Measurements from ENCODE around the gene MCTP1.

Gene MCTP1

DNA sequence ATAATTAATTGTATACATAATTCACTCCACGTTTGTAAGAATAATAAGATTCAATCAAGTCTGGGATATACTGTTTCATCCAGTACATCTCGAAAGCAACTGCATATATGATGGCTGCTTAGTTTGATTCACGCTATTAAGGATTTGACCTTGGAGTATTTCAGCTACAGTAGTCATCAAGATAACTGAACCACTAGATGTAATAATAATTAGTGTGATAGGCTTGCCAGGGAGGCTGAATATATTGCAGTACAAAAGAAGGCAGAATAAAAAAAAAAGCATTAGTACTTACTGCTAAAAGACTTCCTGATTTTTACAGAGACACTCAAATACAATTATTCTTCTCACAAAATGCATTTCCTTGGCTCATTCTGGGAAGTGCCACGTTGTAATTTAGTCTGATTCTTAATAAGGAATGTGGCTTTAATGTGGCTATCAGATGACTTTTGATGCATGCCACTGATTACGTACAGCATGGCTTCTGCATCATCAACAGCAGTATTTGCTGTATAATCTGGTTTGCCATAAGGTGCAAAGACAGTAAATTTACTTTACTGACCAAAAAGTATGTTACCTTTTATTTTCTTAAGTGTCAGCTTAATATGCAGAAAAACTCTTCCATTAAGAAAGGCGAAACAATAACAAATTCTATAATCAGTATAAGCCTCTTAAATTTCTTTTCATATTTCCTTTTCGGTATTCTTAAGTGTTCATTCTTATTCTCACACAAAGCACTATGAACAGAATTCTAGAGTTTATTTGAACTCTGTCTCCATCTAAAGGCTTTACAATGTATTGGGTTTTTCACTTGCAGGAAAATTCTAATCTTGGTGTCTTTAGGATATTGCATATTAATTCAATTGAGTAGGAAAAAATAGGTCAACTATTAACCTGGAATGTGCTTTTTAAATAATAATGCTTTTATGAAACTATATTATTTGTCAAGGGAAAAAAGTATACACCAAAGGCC lies 500.1 kb downstream of the MCTP1 start:
- DNase-seq (ENCODE audit: insufficient read length, low spot score) (no peak), FAIRE-seq (no peak)

DNA sequence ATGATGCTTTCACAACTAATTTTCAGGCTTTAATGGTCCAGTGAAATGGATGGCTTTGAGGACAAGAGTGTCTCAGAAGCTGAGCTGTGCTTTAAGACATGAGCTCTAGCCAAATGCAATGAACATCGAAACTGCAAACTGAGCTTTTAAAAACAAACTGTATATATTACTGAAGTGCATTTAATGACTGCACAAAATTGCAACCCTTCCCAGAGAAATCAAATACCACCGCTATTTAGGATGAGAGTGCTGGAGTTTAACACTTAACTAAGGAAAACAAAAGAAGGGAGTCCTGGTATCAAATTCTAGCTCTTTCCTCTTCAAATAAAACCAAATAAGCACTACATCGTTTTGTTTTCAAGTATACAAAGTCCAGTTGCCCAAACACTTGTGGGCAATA lies 502.5 kb downstream of the MCTP1 start:
- no peak for FAIRE-seq
- no peak for DNase-seq (ENCODE audit: insufficient read length, low spot score)

DNA sequence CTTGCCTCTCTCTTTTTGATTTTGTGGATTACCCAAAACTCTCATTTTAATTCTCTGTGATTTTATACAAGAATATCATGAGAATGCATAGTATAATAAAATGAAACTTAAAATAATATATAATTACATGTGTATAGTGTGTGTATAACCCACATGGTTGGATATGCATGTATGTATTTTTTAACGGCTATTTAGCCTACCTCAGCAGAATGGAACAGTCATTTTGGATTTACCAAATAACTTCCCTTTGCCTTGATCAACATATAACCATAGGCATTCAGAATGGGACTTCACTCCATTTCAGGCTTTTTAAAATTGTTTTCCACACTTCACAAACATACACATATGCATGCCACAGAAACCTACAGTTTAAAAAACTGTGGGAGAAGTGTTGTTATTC lies 505.2 kb downstream of the MCTP1 start:
- FAIRE-seq: no peak
- no peak for DNase-seq (ENCODE audit: insufficient read length, low spot score)

DNA sequence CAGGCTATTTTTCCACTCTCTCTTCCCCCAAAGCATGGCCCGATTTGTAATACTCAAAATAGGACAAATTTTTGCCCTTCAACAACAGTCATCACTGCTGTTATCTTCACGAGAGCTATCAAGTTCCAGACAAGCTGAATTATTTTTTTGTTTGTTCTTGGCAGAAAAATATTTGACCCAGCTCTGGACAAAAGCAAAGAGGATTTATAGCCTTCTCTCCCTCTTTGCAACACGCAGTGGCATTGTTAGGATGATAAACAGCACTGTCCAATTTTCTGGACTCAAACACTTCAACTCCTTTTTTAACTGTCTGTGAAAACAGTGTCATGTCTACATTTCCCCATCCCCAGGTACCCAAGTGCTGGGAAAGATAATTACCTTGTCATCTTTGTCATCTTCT lies 506.2 kb downstream of the MCTP1 start:
- no peak for FAIRE-seq
- DNase-seq (ENCODE audit: insufficient read length, low spot score): no peak

DNA sequence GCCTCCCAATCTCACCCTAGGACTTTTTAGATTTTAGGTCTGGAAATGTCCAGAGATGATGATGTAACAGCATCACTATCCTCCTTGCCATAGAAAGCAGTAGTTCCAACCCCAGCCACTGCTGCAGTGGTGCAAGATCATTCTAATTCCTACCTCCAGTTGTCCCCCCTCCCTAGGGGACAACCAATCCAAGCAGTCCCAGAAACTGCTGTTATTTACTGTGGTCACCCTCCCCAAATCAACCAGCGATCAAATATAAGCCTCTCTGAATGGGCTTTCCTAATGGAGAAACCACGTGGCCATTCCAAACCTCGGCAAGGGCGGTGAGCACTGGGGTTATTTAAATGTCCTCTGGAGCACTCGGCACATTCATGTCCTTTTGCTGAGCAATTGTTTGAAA lies 506.6 kb downstream of the MCTP1 start:
- DNase-seq (ENCODE audit: insufficient read length, low spot score) (no peak), FAIRE-seq (no peak)

DNA sequence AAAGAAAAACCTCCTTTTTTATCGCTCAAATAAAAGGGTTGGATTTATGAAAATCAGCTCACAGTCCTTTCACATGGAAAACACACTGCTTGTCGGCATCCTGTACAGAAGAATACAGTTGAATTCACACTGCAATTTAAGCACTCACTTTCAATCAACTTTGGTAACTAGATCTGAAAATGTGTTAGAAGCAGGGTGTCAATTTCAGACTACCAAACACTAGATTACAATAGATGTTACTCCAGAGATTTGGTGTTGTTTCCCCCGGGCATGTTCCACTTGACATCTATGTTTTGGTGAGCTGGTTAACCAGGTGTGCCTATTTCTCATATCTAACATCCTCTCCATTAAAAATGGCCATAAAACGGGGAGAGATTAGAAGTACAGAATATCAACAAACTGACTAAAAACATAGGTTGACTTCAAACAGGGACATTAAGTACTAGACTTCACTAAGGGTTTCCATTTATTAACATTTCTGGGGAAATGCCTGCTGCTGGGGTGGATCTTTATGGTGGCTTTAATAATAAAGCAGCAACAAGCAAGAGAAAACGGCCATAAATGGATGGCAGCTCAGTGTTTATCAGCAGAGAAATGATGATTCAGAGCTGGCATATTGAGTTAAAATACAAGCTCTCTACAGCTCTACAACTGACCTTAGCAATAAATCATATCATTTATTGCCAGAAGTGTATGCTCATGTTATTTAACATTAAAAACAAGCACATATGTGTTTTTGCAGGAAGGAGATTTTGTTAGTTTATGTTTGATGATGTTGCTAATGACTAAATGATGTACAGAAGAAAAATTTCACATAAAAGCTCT lies 507.6 kb downstream of the MCTP1 start:
- no peak for DNase-seq (ENCODE audit: insufficient read length, low spot score)
- no peak for FAIRE-seq

DNA sequence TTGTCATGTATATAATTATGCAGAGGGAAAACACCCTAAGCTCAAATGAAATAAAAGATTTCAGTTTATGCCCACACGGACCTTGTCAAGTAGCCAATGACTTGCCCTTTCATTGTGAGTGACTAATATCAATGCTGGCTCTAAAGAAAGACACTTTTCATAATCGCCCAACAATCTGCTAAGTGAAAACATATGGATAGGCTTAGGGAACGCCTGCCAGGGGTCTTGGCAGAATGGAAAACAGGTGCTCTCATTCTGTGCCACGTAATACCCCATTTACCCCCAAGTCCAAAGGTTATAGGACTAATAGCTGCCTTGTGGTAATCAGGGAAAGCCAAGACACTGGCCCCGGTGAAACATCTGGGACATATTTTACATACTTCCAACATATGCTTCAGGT lies 508.7 kb downstream of the MCTP1 start:
- FAIRE-seq: no peak
- DNase-seq (ENCODE audit: insufficient read length, low spot score): no peak

DNA sequence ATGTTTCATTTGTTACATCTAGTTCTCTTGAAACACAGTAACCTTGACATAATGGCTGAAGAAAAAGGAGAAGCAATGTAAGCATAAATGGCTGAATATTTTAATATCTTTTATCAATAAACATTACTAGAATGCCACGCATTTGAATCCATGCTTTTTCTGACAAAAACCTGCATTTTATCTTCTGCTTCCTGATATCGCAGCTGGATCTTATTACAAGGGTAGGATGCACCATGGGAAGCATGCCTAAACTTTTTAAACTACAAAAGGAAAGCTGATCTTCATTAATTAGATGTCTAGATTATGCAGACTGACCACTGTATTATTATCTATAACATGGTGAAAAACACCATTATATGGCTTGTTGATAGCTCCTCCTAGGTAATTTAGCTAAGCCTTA lies 509.8 kb downstream of the MCTP1 start:
- FAIRE-seq: no peak
- DNase-seq (ENCODE audit: insufficient read length, low spot score): no peak

DNA sequence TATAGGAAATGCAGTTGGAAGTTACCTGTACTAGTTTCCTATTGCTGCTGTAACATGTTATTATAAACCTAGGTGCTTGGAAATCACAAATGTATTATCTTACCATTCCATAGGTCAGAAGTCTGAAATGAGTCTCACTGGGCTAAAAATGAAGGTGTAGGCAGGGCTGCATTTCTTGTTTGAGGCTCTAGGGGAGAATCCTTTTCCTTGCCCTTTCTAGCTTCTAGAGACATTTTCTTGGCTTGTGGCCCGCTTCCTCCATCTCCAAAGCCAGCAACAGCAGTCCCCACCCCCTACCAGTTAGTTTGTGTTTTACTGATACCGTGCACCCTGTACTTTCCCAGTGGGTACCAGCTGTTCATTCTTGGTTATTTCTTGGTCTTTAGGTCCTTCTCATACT lies 513.2 kb downstream of the MCTP1 start:
- FAIRE-seq (no peak), DNase-seq (ENCODE audit: insufficient read length, low spot score) (no peak)

DNA sequence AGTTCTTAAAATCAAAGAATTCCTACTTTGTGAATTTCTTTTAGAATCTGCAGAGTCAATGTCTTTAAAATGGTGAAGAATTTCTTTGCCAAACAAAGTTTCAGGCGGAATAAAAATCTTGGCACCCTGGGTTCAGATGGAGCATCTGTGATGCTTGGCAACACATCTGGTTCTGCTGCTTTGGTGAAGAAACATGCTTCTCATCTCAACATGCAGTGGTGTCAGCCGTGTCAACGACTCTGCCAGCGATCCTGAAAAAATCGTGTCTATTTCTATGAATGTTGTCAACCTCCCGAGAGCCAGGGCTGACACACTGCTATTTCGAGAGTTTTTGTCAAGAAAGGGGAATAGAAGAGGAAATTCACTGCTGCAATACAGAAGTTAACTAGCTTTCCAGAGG lies 514.9 kb downstream of the MCTP1 start:
- FAIRE-seq: no peak
- no peak for DNase-seq (ENCODE audit: insufficient read length, low spot score)

DNA sequence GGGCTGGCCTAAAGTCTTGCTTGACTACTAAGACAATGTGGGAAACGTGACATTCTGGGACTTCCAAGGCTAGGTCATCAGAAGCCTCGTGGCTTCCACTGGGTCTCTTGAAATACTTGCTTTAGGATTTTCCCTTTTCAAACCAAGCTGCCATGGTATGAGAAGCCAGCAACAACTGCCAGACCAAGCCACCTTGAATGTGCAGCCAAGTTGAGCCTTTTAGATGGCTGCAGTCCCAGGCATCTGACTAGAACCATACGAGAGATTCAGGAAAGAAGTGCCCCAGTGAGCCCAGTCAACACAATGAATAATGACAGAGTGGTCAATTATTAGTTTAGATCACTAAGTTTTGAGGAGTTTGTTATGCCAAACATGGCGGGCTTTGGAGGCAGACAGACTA lies 523.1 kb downstream of the MCTP1 start:
- DNase-seq (ENCODE audit: insufficient read length, low spot score) (no peak), FAIRE-seq (no peak)

DNA sequence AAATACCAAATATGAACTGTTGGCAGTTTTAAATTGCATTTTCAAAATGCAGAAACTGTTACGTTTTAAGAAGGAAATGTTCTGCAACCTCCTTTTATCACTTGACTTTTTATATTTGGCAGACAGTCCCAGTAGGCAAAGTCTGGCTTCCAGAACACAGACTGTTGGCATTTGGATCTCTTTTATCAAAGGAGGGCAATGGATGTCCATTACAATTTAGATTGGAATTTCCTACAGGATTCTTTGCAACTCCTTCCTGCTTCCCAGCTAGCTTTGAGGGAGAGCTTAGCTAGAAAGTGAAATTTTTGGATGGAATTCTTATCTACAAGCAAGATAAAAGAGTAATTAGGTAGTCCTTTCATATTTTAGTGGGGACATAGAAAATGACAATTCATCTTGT lies 523.8 kb downstream of the MCTP1 start:
- no peak for DNase-seq (ENCODE audit: insufficient read length, low spot score)

DNA sequence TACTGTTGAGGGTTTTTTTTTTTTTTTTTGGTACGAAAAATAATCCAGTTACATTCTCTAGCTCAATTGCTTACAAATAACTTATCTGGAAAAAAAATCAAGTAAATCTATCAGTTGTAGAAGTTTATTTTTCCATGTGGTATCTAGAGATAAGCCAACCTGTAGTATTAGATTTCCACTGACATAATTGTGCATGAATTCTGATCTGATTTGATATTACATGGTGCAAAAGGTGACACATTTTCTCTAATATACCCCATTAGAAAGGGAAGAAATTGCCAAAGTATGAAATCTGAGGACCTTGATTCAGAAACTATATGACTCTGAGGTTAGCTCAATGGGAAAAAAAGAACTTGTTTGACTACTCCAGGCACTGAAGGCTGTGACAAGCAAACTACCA lies 524.9 kb downstream of the MCTP1 start:
- FAIRE-seq (peak; percentile 4), DNase-seq (ENCODE audit: insufficient read length, low spot score) (no peak)

More for the DNA sequence above, 523.8 kb downstream of the MCTP1 start:
- FAIRE-seq: no peak

DNA sequence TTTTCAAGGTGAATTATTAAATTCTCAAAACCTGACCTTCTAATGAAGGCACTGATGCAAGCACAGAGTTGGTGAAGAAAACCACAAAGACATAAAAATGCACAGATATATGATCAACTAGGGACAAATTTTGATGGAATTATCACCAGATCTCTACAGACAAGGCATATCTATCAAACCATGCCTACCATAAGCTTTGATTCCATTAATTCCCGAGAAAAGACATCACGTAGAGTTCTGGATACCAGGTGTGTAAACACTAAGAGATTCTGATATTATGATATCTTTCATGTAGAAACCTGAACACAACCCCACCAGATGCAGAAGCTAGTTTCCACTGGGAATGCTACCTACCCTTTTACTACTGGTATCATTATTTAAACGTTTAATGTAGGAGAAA lies 525.9 kb downstream of the MCTP1 start:
- FAIRE-seq: no peak

DNA sequence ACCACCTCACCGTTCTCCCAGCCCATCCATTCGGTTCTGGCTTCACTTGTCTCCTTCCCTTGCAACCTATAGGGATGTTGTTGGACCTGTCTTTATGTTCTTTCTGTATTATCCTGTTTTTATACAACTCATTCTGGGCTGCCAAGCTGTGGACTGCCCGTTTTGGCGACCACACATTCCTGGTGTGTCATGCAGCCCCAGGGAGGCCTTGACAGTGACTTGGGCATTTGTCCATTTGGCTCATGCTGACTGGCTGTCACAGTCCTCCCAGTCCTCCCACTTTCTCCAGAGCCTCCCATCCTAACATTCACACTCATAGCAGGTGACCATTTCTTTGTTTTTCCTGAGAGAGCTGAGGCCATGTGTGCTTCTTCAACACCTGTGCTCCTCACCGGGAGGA lies 530.1 kb downstream of the MCTP1 start:
- DNase-seq (ENCODE audit: insufficient read length, low spot score): no peak
- FAIRE-seq: no peak

More for the DNA sequence above, 525.9 kb downstream of the MCTP1 start:
- no peak for DNase-seq (ENCODE audit: insufficient read length, low spot score)

DNA sequence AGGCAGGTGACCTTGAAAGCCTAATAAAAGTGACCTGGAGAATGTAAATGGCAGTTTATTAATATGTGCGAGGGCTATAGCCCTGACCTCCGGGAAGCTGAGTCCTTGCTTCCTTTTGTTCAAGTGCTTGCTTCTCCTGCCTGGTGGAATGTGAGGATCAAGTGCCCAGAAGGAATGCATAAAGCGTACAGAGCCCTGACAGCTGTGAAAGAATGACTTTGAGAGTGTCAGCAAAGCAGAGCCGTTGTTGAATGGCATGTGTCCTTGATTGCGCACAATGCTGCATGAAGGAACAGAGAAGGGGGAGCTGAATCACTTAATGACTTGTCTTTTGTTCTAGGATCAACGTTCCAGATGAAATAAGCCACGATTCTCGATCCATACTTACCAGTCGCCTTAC lies 533.4 kb downstream of the MCTP1 start:
- no peak for FAIRE-seq
- DNase-seq (ENCODE audit: insufficient read length, low spot score): no peak

DNA sequence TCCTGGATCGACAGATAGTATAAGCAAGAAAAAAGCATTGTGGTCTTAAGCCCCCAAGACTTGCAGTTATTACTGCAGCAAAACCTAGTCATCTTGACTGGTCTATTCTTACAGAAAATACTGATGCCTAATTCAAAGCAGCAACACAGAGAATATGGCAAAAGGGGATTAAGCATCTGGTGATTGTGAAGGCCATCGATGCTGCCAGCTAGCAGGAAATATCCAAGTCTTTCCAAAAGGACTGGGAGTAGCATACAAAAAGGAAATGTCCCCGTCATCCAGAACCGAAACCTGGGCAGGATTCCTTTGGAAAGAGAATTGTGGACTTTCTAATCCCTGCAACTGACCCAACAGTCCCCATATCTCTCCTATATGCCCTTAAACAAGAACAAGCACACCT lies 534.2 kb downstream of the MCTP1 start:
- FAIRE-seq (no peak), DNase-seq (ENCODE audit: insufficient read length, low spot score) (no peak)

DNA sequence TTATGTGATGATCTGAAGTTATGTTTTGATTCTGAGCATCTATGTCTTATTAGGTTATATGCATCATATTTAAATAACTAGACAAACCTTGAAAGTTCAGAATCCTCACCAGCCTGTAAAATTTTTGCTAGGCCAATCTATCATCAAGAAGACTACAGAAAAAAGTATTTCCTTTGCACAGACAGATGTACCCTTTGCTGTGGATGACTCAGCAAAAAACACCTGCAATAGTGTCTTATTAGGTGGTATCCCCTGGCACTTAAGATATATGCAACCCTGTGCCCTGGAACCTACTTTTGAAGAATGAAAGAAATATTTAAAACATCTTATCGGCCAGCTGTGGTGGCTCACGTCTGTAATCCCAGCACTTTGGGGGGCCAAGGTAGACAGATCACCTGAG lies 535.9 kb downstream of the MCTP1 start:
- FAIRE-seq: no peak
- DNase-seq (ENCODE audit: insufficient read length, low spot score): no peak

DNA sequence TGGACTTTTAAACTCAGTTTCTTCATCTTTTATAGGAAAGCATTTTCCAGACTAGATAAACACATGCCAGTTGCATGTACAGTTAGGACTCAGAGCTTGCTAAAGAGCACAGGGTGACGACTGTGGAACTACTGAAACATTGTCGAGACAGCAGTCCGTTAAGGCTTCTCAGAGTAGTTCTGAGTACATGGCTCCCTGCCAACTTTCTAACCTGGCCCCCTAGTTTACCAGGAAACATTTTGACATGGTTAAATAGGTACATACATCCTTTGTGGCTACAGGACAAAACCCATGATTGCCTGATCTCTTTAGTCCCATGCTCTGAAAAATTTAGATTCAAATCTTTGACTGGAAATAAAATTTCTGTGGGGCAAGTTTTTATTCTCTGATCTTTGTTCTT lies 536.7 kb downstream of the MCTP1 start:
- no peak for FAIRE-seq
- DNase-seq (ENCODE audit: insufficient read length, low spot score): no peak

DNA sequence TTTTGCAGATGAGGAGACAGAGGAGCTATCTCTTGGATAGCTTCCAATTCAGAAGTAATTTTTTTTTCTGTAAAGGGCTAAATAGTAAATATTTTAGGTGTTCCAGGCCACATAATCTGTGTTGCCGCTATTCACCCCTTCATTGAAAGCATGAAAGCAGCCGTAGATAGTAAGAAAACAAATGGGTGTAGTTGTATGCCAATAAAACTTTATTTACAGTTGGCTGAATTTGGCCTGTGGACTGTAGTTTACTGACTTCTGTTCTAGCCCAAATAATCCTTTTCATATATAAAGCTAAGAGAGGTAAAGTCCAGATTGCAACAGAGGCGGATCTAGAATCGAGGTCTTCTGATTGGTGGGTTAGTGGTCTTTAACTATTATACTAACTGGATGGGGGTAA lies 537.5 kb downstream of the MCTP1 start:
- DNase-seq (ENCODE audit: insufficient read length, low spot score) (no peak), FAIRE-seq (no peak)

DNA sequence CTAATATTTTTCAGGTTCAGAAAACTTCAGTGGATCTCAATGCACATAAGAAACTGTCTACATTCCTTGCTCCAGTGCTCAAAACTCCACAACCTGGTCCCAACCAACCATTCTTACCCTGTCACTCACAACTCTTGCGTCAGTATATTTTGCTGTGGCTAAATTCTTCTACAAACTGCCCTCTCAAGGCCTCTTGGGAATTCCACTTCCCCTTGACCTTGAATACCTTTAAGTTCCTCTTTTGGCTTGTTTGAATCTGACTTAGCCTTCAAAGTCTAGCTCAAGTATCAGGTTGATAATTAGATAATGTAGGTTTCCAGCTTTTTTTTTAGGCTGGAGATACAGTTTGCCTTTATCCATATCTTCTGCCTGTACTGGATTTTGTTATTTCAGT lies 538.2 kb downstream of the MCTP1 start:
- peak; percentile 93 for FAIRE-seq
- DNase-seq (ENCODE audit: insufficient read length, low spot score): no peak
